ENCODE results near the gene CRY1.

GRCh38 chr12:107081778-107082177 is 11.6 kb downstream of the CRY1 start:
- no peak for TF ChIP-seq CTCF (IDR thresholded peaks at IDR 0.05)
- no peak for TF ChIP-seq MAX (IDR thresholded peaks at IDR 0.05)
- no peak for TF ChIP-seq RFX5 (IDR thresholded peaks at IDR 0.05)
- no peak for TF ChIP-seq POLR2AphosphoS2 (conservative IDR thresholded peaks at IDR 0.05; ENCODE audit: low read length)
- no peak for TF ChIP-seq CHD2 (IDR thresholded peaks at IDR 0.05; ENCODE audit: low read length, partially characterized antibody)
- TF ChIP-seq POLR2A (IDR thresholded peaks at IDR 0.05; ENCODE audit: low read length), result no peak
- no peak for TF ChIP-seq HOXA7 (CRISPR knock-in tag; IDR thresholded peaks at IDR 0.05)
- no peak for TF ChIP-seq PBX3 (IDR thresholded peaks at IDR 0.05)
- TF ChIP-seq CBX8 (IDR thresholded peaks at IDR 0.05), result no peak
- TF ChIP-seq USF2 (IDR thresholded peaks at IDR 0.05), result no peak
